Esophagus muscularis mucosa (tissue), 4 donors: ENCODE data around the gene GLE1. TPM values are rescaled to one million over a fixed set of nuclear protein-coding genes. Genes with fewer than 3 reads are reported as not detected.
A peak's percentile ranks its signal among the peaks of the same experiment; 100 is the strongest.

Source experiments
- DNase-seq: peaks from one replicate; pipeline ENCODE4 v3.0.0-alpha.2; 2017; ENCODE audit errors: extremely low spot score
- H3K27ac ChIP-seq, 4 donors: fragments of 200-600 bp; sonication (generic); replicated peaks in 1 of 4; 1 replicate in 3 of 4; 2 replicates in 1 of 4; pipeline ENCODE4 v1.5.1; 2016 to 2019; ENCODE audit warnings: mild to moderate bottlenecking in 1 of 4
- H3K27me3 ChIP-seq, 4 donors: fragments of 200-600 bp; sonication (generic); one replicate each; pipeline versions ENCODE4 v1.5.1 to v1.6.0; 2016 to 2019
- H3K36me3 ChIP-seq, 4 donors: fragments of 200-600 bp; sonication (generic); one replicate each; pipeline ENCODE4 v1.5.1; 2016 to 2019
- H3K4me1 ChIP-seq, 4 donors: fragments of 200-600 bp; sonication (generic); one replicate each; pipeline ENCODE4 v1.5.1; 2016 to 2019
- H3K4me3 ChIP-seq, 4 donors: fragments of 200-600 bp; sonication (generic); 1 replicate in 2 of 4; 2 replicates in 2 of 4; pipeline ENCODE4 v1.5.1; 2016 to 2019; ENCODE audit warnings: mild to moderate bottlenecking in 4 of 4, moderate library complexity in 1 of 4
- H3K9me3 ChIP-seq, 4 donors: fragments of 200-600 bp; sonication (generic); 1 replicate in 3 of 4; 2 replicates in 1 of 4; pipeline ENCODE4 v1.5.1; 2016 to 2019
- EP300 ChIP-seq: sonication (generic); formaldehyde crosslinking; IDR thresholded peaks from one replicate; pipeline ENCODE4 v1.6.1; 2017; ENCODE audit warnings: antibody characterized with exemption
- POLR2A ChIP-seq: fragments of 450-650 bp; IDR thresholded peaks from one replicate; pipeline ENCODE4 v1.6.1; 2017; ENCODE audit warnings: antibody characterized with exemption, moderate library complexity, mild to moderate bottlenecking, low read depth
- POLR2AphosphoS5 ChIP-seq, 2 donors: sonication (generic); formaldehyde crosslinking; IDR thresholded peaks; one replicate each; pipeline ENCODE4 v1.6.1; 2017; ENCODE audit warnings: antibody characterized with exemption in 2 of 2
- WGBS: methylation state at CpG from one replicate; pipeline ENCODE4 v1.1.5; 2018; 5-methylcytosine and 5-hydroxymethylcytosine counted together
- intact Hi-C: fragments of 100-400 bp; cut with DNase I; formaldehyde crosslinking; loops from one replicate; pipeline ENCODE4 v1.15.1; 2023
- total RNA-seq, 4 donors: library from RNA; depleted of rRNA; stranded (reverse); fragments of >200 nt; gene quantifications; one replicate each; pipeline versions ENCODE4 v1.1.0 to v1.2.1, GENCODE V29; 2016
- TF ChIP-seq, protein P1 (sequence below), 3 experiments: fragments of 200-600 bp in 2 of 3; fragments of 450-650 bp in 1 of 3; sonication (generic) in 2 of 3; IDR thresholded peaks; one replicate each; pipeline ENCODE4 v1.5.1; 2017 to 2019; ENCODE audit warnings: antibody characterized with exemption in 3 of 3, mild to moderate bottlenecking in 2 of 3, moderate library complexity in 1 of 3

GLE1 gene
- total RNA-seq, 4 donors from 2014 or later = 18.3 to 27.8 (median 20.5) TPM

DNA sequence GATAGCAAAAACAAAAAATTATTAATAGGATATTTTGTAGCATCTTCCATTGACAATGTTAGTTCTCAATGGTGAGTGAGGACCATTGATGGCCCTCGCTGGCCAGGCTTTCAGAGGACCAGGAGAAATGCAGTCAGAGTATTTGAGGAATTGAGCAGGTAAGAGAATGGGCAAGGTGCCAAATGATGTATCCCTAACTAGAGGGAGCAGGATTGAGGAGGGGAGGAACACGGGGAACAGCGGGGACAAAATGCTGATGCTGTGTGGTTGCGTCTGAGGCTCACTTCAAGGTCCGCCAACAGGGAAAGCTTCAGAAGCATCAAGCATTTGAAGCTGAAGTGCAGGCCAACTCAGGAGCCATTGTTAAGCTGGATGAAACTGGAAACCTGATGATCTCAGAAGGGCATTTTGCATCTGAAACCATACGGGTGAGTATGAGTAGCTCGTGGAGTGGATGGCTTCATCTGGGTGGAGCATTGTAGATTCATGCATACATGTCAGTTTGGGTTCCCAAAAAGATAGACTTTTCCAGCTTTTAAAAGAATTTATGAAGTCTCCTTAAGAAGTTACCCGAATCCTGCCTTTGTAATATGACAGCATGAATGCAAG, 64.1 kb downstream of the GLE1 start:
- H3K4me3 ChIP-seq = no peak overlapping the region
- 62% methylated on average over 8 of the region's 8 CpGs for WGBS

DNA sequence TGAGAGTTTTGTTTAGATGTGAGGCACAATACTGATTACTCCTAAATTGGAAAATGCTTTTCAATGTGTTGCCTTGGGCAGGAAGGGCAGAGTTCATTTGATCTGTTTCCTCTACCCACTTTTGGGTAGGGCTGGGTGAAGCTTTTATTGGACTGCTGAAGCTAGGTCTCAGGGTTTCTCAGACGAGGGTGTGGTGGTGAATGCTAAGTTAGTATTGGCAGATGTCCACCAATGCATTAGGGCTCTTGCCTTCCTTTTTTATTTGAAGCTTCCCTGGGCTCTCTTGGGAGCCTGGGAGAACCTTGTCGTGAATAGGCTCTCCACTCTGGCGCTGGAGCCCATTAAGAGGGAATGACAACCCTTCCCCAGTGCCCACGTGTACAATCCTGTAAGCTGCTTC, 71.0 kb downstream of the GLE1 start:
- intact Hi-C loops = no loop called here
- H3K27me3 ChIP-seq = no peaks in the 10 kb centered on the region
- H3K36me3 ChIP-seq = peaks cover 57 to 100% (median 95%) of the 10 kb centered on the region in 4 donors
- H3K27ac ChIP-seq = peak overlapping the region in 1 of 4 donors; percentile 35
- H3K4me3 ChIP-seq = no peak overlapping the region
- 45% methylated on average over 4 of the region's 4 CpGs for WGBS
- H3K9me3 ChIP-seq = no peaks in the 10 kb centered on the region
- peaks cover 16 to 19% (median 17%) of the 10 kb centered on the region in 4 donors for H3K4me1 ChIP-seq
- TF ChIP-seq EP300 (no peak), POLR2AphosphoS5 (IDR thresholded peaks at IDR 0.05) (no peak), POLR2A (no peak)
- TF ChIP-seq, protein P1, sequence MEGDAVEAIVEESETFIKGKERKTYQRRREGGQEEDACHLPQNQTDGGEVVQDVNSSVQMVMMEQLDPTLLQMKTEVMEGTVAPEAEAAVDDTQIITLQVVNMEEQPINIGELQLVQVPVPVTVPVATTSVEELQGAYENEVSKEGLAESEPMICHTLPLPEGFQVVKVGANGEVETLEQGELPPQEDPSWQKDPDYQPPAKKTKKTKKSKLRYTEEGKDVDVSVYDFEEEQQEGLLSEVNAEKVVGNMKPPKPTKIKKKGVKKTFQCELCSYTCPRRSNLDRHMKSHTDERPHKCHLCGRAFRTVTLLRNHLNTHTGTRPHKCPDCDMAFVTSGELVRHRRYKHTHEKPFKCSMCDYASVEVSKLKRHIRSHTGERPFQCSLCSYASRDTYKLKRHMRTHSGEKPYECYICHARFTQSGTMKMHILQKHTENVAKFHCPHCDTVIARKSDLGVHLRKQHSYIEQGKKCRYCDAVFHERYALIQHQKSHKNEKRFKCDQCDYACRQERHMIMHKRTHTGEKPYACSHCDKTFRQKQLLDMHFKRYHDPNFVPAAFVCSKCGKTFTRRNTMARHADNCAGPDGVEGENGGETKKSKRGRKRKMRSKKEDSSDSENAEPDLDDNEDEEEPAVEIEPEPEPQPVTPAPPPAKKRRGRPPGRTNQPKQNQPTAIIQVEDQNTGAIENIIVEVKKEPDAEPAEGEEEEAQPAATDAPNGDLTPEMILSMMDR (IDR thresholded peaks at IDR 0.05) = no peak
- DNase-seq = no peak

More for the DNA sequence above, 64.1 kb downstream of the GLE1 start:
- TF ChIP-seq, protein P1 (IDR thresholded peaks at IDR 0.05) = no peak
- TF ChIP-seq EP300 (no peak), POLR2AphosphoS5 (IDR thresholded peaks at IDR 0.05) (no peak), POLR2A (no peak)
- no peak for DNase-seq
- Histone ChIP-seq H3K27me3 (no peaks in the 10 kb centered on the region), H3K36me3 (peaks cover 20 to 78% (median 71%) of the 10 kb centered on the region in 4 donors), H3K4me1 (peaks cover 9 to 28% (median 18%) of the 10 kb centered on the region in 4 donors), H3K27ac (no peak overlapping the region), H3K9me3 (no peaks in the 10 kb centered on the region)
- intact Hi-C loops = no loop called here

- intact Hi-C loops = no loop called here
- no peak for DNase-seq
- 89% methylated on average over 2 of the region's 2 CpGs for WGBS
- Histone ChIP-seq H3K27me3 (no peaks in the 10 kb centered on the region), H3K4me1 (peaks cover 16 to 19% (median 17%) of the 10 kb centered on the region in 4 donors), H3K27ac (no peak overlapping the region), H3K4me3 (no peak overlapping the region), H3K36me3 (peaks cover 61 to 100% (median 95%) of the 10 kb centered on the region in 4 donors), H3K9me3 (no peaks in the 10 kb centered on the region)
- TF ChIP-seq EP300 (no peak), POLR2A (no peak), POLR2AphosphoS5 (IDR thresholded peaks at IDR 0.05) (no peak)
- TF ChIP-seq, protein P1 (IDR thresholded peaks at IDR 0.05) = no peak
Observed at GRCh38 chr9:128575916-128576315, 71.4 kb downstream of the GLE1 start.

DNA sequence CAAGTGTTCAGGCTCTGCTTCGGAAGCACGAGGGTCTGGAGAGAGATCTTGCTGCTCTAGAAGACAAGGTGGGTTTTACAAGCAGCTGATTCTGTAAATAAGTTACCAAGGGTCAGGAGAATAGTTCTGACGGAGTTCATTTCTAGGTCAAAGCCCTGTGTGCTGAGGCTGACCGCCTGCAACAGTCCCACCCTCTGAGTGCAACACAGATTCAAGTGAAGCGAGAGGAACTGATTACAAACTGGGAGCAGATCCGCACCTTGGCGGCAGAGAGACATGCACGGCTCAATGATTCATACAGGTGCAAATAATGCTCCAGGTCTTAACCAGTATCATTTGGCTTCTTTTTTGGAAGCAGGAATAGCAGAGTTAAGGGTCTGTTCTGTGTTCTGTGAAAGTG, 72.7 kb downstream of the GLE1 start:
- peaks cover 16 to 19% (median 17%) of the 10 kb centered on the region in 4 donors for H3K4me1 ChIP-seq
- H3K9me3 ChIP-seq = no peaks in the 10 kb centered on the region
- H3K27me3 ChIP-seq = no peaks in the 10 kb centered on the region
- WGBS = 93% methylated on average over 8 of the region's 8 CpGs
- TF ChIP-seq EP300 (no peak), POLR2AphosphoS5 (IDR thresholded peaks at IDR 0.05) (no peak), POLR2A (no peak)
- TF ChIP-seq, protein P1 (IDR thresholded peaks at IDR 0.05) = no peak
- H3K4me3 ChIP-seq = no peak overlapping the region
- no peak for DNase-seq
- H3K27ac ChIP-seq = no peak overlapping the region
- H3K36me3 ChIP-seq = peaks cover 74 to 100% (median 96%) of the 10 kb centered on the region in 4 donors
- intact Hi-C loops = no loop called here
